NCI-H526 (cell line): ENCODE measurements around the gene TMEM81.
A peak's percentile ranks its signal among the peaks of the same experiment; 100 is the strongest.

Source experiments
- DNase-seq, 2 experiments: peaks; one replicate each; lab custom pipeline; 2025; lab: John Stamatoyannopoulos, UW

Gene TMEM81

DNA sequence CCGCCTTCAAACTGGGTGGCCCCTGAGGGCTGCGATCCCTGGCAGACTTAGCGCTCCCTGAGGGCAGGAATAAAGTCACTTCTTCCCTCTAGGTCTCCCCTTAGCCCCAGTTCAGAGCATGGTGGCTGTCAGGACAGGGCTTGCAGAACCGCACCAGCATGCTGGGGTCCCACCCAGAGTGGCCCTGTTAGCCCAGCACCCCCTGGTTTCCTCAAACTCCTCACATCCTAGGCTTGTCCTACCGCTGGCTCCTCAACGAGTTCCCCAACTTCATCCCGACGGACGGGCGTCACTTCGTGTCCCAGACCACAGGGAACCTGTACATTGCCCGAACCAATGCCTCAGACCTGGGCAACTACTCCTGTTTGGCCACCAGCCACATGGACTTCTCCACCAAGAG, 25.4 kb downstream of the TMEM81 start:
- no peak for DNase-seq

DNA sequence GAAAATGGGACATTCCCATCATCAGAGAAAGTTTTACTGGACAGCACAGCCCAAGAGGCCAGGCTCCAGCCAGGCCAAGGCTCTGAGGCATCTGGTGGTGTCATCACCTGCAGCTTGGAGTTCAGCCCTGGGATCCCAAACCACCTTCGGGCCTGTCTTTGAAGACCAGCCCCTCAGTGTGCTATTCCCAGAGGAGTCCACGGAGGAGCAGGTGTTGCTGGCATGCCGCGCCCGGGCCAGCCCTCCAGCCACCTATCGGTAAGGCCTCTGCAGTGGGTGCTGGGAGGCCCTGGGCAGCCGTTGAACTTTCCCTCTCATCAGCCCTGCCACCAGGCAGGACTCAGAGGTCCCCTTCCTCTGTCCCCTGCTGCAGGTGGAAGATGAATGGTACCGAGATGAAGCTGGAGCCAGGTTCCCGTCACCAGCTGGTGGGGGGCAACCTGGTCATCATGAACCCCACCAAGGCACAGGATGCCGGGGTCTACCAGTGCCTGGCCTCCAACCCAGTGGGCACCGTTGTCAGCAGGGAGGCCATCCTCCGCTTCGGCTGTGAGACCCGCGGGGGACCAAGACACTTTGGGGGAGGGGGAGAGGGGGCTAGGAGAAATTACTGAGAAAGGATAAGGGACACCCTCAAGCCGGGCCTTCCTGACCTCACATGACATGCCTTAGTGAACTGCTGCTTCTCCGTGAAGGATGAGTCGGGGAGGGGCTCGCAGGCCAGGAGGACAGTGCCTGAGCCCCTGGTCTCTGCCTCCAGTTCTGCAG, 26.3 kb downstream of the TMEM81 start:
- DNase-seq: peak in 1 of 2 experiments; percentile 17

DNA sequence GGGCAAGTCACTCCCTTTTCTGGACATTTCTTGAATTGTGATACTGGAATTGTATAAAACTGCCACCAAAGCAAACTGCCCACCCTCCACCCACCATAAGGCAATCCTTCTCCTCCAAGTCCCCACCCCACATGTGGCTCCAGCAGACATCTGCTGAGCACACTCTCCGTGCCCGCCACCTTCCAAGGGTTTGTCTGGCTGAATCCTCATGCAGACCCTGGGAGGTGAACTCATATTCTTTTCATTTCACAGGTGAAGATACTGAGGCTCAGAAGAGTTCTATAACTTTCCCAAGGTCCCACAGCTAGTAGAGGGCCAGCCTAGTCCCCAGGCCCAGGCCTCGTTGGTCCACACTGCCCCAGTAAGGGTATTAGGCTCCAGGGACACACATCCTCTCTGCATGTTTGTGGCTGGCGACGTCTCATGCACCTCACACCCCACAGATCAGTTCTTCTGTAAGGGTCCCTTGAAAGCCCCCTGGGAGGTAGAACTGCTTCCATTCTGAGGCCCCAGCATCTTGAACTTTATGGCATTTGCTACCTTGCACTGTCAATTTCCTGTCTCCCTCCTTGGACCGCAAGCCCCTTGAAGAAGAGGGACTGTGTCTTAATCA, 27.2 kb downstream of the TMEM81 start:
- DNase-seq: no peak

DNA sequence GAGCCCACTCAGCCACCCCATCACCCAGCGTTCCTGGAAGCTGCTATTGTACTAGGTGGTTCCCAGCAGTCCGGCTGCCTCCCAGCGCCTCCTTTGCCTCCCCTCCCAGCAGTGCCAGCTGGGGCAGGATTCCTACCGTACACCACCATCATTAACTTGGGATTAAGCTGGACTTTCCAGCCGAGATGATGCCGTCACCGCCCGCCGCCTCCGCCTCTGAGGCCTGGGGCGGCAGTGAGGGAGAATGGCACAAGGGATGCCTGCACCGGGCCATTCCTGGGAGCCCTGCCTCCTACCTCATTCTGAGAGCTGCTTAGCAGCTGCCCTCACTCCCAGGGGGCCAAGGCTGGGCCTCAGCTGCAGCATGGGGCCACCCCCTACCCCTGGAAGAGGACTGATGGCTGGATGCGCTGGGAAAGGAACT, 28.1 kb downstream of the TMEM81 start:
- no peak for DNase-seq

DNA sequence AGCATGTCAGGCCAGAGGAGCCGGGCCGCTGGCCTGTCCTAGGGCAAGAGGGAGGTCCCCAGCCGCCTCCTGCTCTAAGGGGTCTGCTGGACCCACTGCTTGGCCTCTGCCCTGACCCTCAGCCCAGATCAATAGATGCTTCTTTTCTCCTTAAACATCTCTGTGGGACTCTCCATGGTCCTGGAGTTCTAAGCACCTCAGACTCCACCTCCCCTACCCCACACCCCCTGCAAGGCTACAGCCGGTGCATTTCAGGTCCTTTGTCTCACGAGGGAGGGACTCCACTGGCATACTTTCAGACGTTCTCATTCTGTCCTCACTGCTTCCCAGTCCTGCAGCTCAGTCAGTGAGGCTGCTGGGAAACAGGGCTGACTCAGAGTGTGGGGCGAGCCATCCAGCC, 30.2 kb downstream of the TMEM81 start:
- no peak for DNase-seq

DNA sequence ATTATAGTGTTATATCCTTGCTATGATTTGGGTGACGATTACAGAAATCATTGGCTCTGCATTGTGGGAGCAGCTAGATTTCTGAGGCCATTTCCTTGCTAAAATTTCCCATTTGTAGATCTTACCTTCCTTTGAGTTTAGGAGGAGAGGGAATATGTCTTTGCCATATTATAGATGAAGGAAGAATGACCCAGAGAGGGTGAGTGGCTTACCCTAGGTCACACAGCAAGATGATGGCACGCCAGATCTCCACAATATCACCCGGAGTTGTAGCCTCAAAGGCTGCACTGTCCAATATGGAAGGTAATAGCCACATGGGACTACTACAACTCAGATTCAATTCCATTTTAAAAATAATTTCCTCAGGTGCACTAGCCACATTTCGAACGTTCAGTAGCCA, 31.0 kb downstream of the TMEM81 start:
- DNase-seq: no peak

DNA sequence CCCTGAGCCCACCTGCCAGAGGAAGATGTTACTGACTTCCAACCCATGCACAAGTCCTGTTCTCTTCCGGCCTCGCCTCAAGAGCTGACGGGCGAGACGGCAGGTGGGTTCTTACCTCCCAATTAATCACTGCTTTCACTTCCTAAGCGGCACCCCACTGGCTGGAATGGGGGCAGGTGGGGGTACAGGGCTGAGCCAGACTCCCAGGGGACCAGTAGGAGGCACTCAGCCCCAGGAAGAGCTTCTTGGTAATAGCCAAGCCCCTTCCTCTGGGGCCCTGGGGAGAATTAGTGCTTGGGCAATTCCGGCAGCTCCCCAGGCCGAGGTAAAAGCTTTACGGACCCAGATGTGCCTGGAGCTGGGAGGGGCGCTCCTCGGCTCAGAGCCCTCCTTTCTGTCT, 31.6 kb downstream of the TMEM81 start:
- DNase-seq: no peak

DNA sequence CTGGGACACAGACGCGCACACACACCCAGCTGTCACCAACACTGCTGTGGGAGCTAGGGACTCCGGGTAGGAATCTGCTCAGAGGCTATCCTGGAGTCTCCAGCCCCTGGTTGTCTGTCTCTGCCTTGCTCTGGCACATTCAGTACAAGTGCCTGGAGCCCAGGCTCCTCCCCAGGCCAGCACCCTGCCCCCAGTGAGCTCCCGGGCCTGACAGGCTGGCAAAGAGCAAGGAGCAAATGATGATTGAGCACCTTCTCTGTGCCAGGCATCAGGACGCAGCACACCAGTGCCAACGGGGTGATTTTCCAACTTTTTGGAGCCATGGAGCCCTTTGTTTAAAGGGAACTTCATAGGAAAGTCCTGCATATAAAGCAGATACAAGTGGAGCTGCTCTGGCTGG, 34.8 kb downstream of the TMEM81 start:
- DNase-seq: no peak

DNA sequence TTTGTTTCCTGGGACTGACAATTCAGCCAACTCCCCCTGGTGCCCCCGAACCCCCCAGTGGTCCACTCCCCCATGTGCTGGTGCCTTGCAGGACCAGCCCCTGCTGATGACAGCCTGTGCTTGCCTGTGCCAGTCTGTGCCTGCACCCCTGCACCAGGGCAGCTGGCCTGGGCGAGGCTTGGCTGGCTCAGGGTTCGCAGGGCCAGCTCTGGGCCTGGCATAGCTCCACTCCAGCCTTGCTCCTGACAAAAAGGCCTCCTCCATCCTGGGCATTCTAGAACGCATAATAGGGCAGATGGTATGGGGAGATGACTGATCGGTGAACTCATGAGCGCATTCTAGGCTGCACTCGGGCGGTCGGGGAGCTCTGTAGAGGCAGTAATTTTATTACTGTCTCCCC, 35.9 kb downstream of the TMEM81 start:
- no peak for DNase-seq

DNA sequence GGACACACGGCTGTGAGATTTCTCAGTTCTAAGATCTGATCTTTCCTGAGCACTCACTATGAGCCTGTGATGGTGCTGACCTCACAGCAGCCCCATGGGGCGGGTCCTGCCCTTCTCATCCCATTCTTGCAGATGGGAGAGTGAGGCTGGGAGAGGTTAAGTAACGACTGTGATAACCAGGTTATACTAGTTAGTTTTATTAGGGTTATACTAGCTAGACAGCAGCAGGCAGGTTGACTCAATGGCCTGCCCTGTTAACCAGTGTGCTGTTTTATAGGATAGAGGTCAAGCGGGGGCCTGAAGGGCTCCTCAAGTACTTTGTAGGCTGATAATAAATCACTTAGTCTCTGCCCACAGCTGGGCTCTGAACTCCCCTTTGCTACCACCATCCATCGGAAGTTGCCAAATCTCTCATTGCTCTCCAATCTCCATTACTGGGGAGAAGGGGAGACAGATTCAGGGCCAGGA, 36.5 kb downstream of the TMEM81 start:
- no peak for DNase-seq

DNA sequence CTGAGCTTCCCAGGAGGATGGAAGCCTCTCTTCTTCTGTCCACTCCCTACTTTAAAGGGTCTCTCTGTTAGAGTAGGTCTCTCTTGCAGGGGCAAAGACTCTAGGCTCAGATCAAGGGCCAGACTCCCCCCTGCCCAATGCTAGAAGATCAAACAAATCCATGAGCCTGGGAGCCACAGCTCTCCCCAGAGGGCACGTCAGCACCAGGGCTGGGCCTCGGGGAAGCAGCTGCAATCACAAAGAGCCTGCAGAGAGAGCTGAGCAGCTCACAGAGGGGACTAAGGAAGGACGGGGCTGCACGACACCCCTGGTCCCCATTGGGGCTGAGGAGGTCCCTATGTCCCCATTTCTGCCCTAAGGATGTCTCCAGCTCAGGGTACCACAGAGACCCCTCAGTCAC, 37.4 kb downstream of the TMEM81 start:
- no peak for DNase-seq

DNA sequence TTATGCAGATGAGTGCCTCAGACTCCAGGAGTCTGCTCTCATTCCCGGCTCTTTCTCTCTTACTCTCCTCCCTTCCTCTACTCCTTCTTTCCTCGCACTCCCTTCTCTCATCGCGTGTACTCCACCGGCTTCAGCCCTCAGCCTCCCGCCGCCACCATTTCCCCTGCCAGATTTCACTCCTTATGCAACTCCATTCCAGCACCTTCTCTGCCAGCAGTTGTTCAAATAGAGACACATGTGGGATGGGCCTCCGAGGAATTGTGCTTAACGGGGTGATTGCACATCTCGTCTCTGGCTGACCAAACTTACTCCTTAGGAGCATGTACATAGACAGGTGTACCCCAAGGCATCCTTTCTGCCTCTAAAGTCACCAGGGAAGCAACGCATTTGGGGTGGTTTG, 39.1 kb downstream of the TMEM81 start:
- DNase-seq: no peak

DNA sequence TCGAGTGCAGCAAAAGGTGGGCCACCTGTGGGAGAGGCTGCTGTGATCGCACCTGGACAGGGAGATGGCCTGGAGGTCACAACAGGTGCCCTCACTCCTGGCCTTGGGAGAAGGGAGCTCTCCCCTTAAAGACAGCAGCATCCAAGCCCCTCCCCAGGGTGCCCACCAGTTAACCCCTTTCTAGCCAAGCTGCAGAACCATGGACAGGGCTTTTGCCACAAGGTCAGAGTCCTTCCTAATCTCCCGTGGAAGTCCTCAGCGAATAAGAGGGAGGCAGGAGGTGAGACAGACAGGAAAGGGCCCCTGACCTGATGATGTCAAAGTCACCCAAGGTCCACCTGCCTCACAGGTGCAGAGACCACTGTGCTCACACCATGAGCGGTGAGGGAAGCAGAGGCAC, 39.5 kb downstream of the TMEM81 start:
- DNase-seq: no peak

DNA sequence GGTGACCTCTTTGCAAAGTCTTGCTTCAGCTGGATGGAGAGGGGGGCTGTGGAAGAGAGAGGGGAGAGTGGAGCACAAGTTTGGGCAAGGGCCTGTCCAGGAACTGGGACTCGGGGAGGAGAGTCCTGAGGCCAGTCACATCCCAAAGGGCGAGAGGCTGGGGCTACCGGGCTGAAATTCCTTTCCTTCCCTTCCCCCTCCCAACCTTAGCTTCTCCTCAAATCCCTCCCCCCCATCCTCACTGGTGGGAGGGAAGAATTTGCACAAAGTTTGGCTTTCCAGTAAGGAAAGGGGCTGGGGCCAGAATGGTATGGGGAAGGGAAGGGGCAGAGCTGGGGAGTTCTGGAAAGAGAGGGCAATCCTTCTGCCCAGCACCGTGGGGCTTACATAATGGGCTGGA, 40.4 kb downstream of the TMEM81 start:
- no peak for DNase-seq

DNA sequence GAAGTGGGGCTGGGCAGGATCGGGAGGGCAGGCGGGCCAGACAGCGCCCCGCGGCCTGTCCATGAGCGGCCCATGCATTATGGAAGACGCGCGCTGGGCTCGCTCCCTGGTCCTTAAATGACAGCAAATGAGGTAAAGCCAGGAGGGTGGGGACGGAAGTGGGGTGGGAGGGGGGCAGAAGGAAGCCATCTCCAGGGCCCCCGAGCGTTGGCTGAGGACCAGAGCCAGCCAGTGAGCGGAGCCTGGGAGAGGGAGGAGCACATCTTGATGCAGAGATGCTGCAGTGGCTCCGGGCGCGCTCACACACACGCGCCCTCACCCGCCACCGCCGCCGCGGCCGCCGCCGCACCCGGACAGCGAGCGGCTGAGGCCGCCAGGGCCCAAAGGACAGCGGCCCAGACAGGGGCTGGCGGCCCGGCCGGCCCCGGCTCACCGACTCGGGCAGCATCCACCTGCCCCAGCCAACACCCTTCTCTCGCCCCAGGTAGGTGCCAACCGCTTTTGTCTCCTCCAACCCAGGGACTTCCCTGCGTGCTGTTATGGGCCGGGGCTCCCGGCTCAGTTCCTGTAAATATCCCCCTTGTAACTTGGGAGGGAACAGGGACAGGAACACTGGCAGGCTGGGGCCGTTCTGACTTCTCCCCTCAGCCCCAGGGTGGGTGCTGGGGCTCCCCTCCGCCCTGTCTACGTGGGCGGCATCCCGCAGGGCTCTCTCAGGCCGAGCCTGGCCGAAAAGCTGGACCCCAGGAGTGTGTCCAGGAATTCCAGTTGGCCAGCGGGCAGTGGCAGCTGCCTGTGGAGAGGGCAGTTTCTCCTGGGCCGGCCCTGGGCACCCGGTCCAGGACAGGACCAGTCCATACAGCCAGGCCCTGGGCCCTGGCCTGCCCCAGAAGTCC, 41.1 kb downstream of the TMEM81 start, which contains the start of gene CNTN2:
Gene CNTN2, plus strand, starts transcription at position 302 of the 896 bp plus-strand sequence. CDS start 9,974 bp downstream, outside the sequence.
- DNase-seq: peak in 1 of 2 experiments; percentile 21

DNA sequence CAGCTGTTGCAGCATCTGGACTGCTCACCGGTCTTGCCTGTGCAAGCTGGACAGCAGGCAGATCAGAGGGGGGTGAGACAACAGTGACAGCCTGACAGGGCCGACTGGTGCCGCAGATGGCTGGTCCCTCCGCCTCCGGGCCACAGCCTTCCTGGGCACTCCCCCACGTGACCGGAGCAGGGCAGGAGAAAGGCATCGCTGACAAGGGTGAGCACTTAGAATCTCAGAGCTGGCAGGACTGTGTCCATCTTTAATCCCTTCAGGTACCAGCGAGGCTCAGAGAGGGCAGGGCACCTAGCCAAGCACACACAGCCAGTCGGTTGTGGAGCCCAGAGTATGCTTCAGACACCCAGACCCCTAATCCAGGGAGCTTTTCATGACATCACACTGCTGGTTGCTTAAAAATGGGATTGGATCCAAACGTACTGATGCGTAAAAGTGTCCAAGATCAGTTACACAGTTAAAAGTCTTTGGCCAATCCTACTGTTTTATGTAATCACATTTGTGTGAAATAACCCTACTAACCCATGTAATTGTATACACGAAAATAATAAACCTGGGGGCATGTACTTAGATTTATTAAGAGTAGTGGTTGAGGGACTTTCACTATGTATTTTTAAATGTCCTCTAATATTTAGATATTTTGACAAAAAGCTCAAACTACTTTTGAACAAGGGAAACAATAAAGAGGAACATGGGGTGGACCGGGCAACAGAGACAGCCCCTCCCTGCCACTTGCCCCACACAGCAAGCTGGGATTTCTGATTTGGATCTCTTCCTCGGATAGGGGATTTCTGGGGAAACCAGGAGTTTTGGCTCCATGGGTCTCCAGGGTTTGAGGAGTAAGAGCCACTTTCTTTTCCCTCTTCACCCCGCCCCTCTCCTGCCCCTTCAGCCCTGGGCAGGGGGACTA, 42.0 kb downstream of the TMEM81 start:
- no peak for DNase-seq

DNA sequence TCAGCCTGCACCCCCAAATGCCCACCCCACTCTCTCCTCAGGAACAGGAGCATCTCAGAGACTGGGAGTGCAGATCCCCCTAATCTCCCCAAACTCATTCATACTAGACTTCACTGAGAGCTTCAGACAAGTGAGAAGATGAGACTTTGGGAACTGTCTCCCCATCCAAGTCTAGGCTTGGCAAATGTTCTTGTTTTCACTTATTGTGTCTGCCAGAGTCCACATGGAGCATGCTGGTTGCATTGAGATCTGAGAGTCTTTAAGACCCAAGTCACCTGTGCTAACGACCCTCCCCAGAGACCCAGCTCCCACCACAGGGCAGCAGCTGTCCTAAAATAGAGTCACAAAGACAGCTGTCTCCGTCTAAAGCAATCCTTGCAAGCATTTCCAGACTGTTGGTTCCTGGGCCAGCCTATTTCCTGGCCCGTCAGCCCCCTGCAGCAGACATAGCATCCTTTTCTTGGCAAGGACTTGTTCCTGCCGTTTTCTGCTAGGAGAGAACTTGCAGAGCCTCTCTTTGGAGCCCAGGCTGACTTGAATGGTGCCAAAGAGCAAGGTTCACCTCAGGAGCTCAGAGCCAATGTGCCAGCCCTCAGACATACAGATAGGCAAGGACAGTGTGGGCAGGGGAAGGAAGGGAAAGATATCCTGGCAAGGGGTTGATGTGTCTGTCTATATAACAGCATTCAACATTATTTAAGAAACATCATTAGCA, 43.1 kb downstream of the TMEM81 start:
- no peak for DNase-seq

DNA sequence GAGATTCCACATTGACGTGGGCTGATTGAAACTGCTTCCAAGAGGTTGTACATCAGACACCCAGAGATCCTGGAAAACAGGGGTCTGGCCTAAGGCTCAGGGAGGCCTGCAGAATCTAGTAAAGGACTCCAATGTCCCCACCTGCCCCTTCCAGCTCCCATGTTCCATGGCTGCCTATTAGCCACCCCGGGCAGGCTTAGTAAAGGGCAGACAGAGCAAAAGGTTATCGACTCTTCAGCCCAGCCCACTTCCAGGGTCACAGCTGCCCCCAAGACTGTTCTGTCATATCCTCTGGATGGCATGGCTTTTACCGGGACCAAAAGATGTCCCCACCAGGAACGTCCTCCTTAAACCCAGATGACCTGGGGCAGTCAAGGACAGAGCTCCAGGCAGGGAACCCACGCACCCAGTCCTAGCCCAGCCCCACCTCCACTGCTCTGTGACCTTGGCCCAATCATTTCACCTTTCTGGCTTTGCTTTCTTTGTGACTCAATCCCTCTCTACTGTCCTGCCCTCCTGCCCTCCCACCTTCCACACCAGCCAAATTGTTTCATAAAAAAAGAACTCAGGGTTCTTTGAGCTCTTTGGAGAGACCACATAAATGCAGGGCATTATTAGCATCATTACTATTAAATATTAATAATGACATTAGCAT, 46.0 kb downstream of the TMEM81 start:
- no peak for DNase-seq

DNA sequence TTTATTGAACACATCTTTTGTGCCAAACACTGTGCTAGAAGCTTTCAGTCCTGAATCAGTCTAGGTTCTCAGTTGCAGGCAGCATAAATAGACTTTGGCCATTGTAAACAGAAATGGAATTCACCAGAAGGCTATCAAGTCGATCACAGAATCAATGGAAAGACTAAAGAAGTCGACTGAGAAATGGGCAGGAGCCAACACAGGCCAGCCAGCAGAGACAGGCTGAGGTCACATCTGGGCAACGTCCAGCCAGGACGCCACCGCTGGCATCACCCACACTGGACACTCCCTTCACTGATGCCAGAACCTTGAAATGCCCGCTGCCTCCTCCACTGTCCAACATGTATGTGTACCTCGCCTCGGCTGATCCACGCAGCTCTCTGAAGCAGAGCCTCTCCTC, 46.7 kb downstream of the TMEM81 start:
- DNase-seq: no peak
